K562 (cell line): ENCODE results near the gene ATG13.

ENCODE experiments used
- CTCF ChIP-seq, 3 experiments: IDR thresholded peaks in 2 of 3; conservative IDR thresholded peaks in 1 of 3; 2 replicates each; pipeline ENCODE4 v1.5.1; 2011 to 2012; ENCODE audit warnings: low read length in 3 of 3, mild to moderate bottlenecking in 3 of 3, control low read depth in 2 of 3, improper control_type of control experiment in 1 of 3, inconsistent platforms in 1 of 3, low read depth in 1 of 3, mixed read lengths in 1 of 3, moderate library complexity in 1 of 3; ENCODE audit not compliant: insufficient read depth in 2 of 3
- GTF2A2 ChIP-seq: IDR thresholded peaks from 2 replicates; pipeline ENCODE4 v1.6.1; 2016; ENCODE audit warnings: mild to moderate bottlenecking, missing genetic modification characterization, missing compliant biosample characterization
- MGA ChIP-seq: fragments of 450-650 bp; IDR thresholded peaks from 2 replicates; pipeline ENCODE4 v1.6.1; 2016; ENCODE audit warnings: mild to moderate bottlenecking, moderate library complexity
- POLR2A ChIP-seq: fragments of 450-650 bp; conservative IDR thresholded peaks from 2 replicates; pipeline ENCODE4 v1.6.1; 2016
- PURB ChIP-seq: sonication (generic); formaldehyde crosslinking; IDR thresholded peaks from 2 replicates; pipeline ENCODE4 v1.9.0; 2021; ENCODE audit warnings: low read depth, mild to moderate bottlenecking, missing genetic modification reagents
- RFX5 ChIP-seq: IDR thresholded peaks from 2 replicates; pipeline ENCODE4 v1.6.1; 2011; ENCODE audit warnings: low read depth, mild to moderate bottlenecking, improper control_type of control experiment, low read length
- RNF219 ChIP-seq: fragments of 250-450 bp; sonication (Bioruptor Pico); IDR thresholded peaks from 2 replicates; pipeline ENCODE4 v1.5.0; 2022; ENCODE audit warnings: mild to moderate bottlenecking
- SMAD4 ChIP-seq: fragments of 250-450 bp; sonication (Bioruptor Pico); conservative IDR thresholded peaks from 2 replicates; pipeline ENCODE4 v1.8.0; 2021; ENCODE audit warnings: inconsistent platforms, mild to moderate bottlenecking, moderate library complexity
- SP1 ChIP-seq: sonication (generic); formaldehyde crosslinking; IDR thresholded peaks from 2 replicates; pipeline ENCODE4 v1.8.1; 2022; ENCODE audit warnings: mild to moderate bottlenecking, missing genetic modification reagents
- TRIM24 ChIP-seq, 2 experiments: fragments of 450-650 bp; IDR thresholded peaks; 2 replicates each; pipeline ENCODE4 v1.6.1; 2016
- ZNF717 ChIP-seq: fragments of 250-450 bp; sonication (Bioruptor Pico); IDR thresholded peaks from 2 replicates; pipeline ENCODE4 v1.5.0; 2021

GRCh38 chr11:46639197-46639839, 22.0 kb downstream of the ATG13 start:
- TF ChIP-seq CTCF (IDR thresholded peaks at IDR 0.05 in 2 of 3, conservative IDR thresholded peaks at IDR 0.05 in 1 of 3; ENCODE audit: insufficient read depth in 2 of 3, low read depth in 1 of 3, low read length in 3 of 3) (no peak), TRIM24 (IDR thresholded peaks at IDR 0.05) (no peak), POLR2A (no peak), MGA (no peak), ZNF717 (CRISPR knock-in tag) (no peak), SP1 (CRISPR knock-in tag) (no peak), RNF219 (CRISPR knock-in tag) (no peak), SMAD4 (CRISPR knock-in tag) (no peak), PURB (CRISPR knock-in tag) (no peak), GTF2A2 (no peak), RFX5 (no peak)
